Measurements from ENCODE around the gene UBL7. TPM values are rescaled to one million over a fixed set of nuclear protein-coding genes. Genes with fewer than 3 reads are reported as not detected.

Gene UBL7
- total RNA-seq, 1 experiment from 2014 or later, result 65.3 TPM

- ChIA-PET RAD21 (ENCODE audit: low non-redundant PET in 1 of 2, low total read pairs in 2 of 2, uncharacterized antibody in 2 of 2, unreplicated experiment in 2 of 2) (no interaction called here), POLR2A (no interaction called here), CTCF (no interaction called here)
- no peak for DNase-seq (ENCODE audit: low read depth, low spot score)
- Histone ChIP-seq H3K79me2 (ENCODE audit: insufficient read depth, low read length) (no peaks in the 10 kb centered on the region), H3K9ac (ENCODE audit: low read length) (peak overlapping the region; percentile 66), H2AFZ (ENCODE audit: low read depth, low read length, poor library complexity, severe bottlenecking) (no peak overlapping the region), H3K4me3 (replicated peaks in 1 of 2; ENCODE audit: low read depth in 1 of 2, low read length in 2 of 2) (no peak overlapping the region; a peak in 1 of 4 replicates), H3K9me2 (ENCODE audit: insufficient read depth) (no peaks in the 10 kb centered on the region), H3K9me3 (ENCODE audit: control insufficient read depth in 1 of 2, insufficient read depth in 1 of 2, low read depth in 1 of 2, low read length in 2 of 2) (no peaks in the 10 kb centered on the region), H3K27me3 (ENCODE audit: insufficient read depth, low read length) (no peaks in the 10 kb centered on the region), H3K36me3 (ENCODE audit: control insufficient read depth in 1 of 2, insufficient read depth in 2 of 2, low read length in 2 of 2) (no peaks in the 10 kb centered on the region), H3K4me2 (ENCODE audit: low read length) (peak overlapping the region; percentile 75), H4K20me1 (ENCODE audit: insufficient read depth) (no peaks in the 10 kb centered on the region), H3K4me1 (ENCODE audit: control insufficient read depth in 1 of 2, insufficient read depth in 2 of 2, low read length in 2 of 2) (peaks cover 69 to 99% of the 10 kb centered on the region in 2 experiments), H3K27ac (ENCODE audit: low read depth, low read length) (peak overlapping the region; percentile 75; the same call in 1 of the 2 replicates)
- no peak for ATAC-seq
- no TSS peak for BruUV-seq (replicated peaks)
- TF ChIP-seq CTCF (IDR thresholded peaks at IDR 0.05 in 2 of 3, conservative IDR thresholded peaks at IDR 0.05 in 1 of 3; ENCODE audit: borderline replicate concordance in 1 of 3, insufficient read depth in 1 of 3, low read depth in 2 of 3, low read length in 2 of 3) (no peak), EZH2phosphoT487 (IDR thresholded peaks at IDR 0.05; ENCODE audit: borderline replicate concordance) (no peak), ELF1 (IDR thresholded peaks at IDR 0.05; ENCODE audit: borderline replicate concordance, low read depth) (no peak)
- intact Hi-C loops (cut with micrococcal nuclease), result no loop called here
Measured at GRCh38 chr15:74398183-74398582, 62.8 kb downstream of the UBL7 start.

GRCh38 chr15:74397239-74398068 lies 63.5 kb downstream of the UBL7 start:
- Histone ChIP-seq H3K79me2 (ENCODE audit: insufficient read depth, low read length) (no peaks in the 10 kb centered on the region), H3K4me2 (ENCODE audit: low read length) (peak overlapping the region; percentile 75), H3K9ac (ENCODE audit: low read length) (peak overlapping the region; percentile 66), H4K20me1 (ENCODE audit: insufficient read depth) (no peaks in the 10 kb centered on the region), H3K9me2 (ENCODE audit: insufficient read depth) (no peaks in the 10 kb centered on the region), H3K9me3 (ENCODE audit: control insufficient read depth in 1 of 2, insufficient read depth in 1 of 2, low read depth in 1 of 2, low read length in 2 of 2) (no peaks in the 10 kb centered on the region), H3K36me3 (ENCODE audit: control insufficient read depth in 1 of 2, insufficient read depth in 2 of 2, low read length in 2 of 2) (no peaks in the 10 kb centered on the region), H3K4me1 (ENCODE audit: control insufficient read depth in 1 of 2, insufficient read depth in 2 of 2, low read length in 2 of 2) (peaks cover 69 to 98% of the 10 kb centered on the region in 2 experiments), H3K27me3 (ENCODE audit: insufficient read depth, low read length) (no peaks in the 10 kb centered on the region), H2AFZ (ENCODE audit: low read depth, low read length, poor library complexity, severe bottlenecking) (no peak overlapping the region), H3K4me3 (replicated peaks in 1 of 2; ENCODE audit: low read depth in 1 of 2, low read length in 2 of 2) (peak overlapping the region; percentile 18 to 40), H3K27ac (ENCODE audit: low read depth, low read length) (peak overlapping the region; percentile 75)
- DNase-seq (ENCODE audit: low read depth, low spot score) (no peak), ATAC-seq (peak; percentile 23)
- POLR2A ChIA-PET, result interaction anchor here (0.7 to 3.6 kb wide), 6 partner anchors 9 to 26 kb away, joined by 3 to 24 read pairs (median 4); no protein-coding TSS in a partner anchor
- RAD21 ChIA-PET (ENCODE audit: low non-redundant PET in 1 of 2, low total read pairs in 2 of 2, uncharacterized antibody in 2 of 2, unreplicated experiment in 2 of 2), result no interaction called here
- intact Hi-C loops (cut with micrococcal nuclease), result loop anchor here (1.0 kb wide), 1 partner anchor 26 kb away; no protein-coding TSS in a partner anchor
- CTCF ChIA-PET, result interaction anchor here (1.2 kb wide), 1 partner anchor 15 kb away, joined by 4 read pairs; no protein-coding TSS in a partner anchor
- TF ChIP-seq SP1 (IDR thresholded peaks at IDR 0.05; ENCODE audit: low read depth) (no peak), JUND (IDR thresholded peaks at IDR 0.05) (no peak), SRF (IDR thresholded peaks at IDR 0.05; ENCODE audit: low read depth) (no peak), MAX (IDR thresholded peaks at IDR 0.05) (no peak), ELF1 (IDR thresholded peaks at IDR 0.05; ENCODE audit: borderline replicate concordance, low read depth) (no peak), SIN3A (IDR thresholded peaks at IDR 0.05; ENCODE audit: low read depth) (no peak), ZBTB33 (IDR thresholded peaks at IDR 0.05; ENCODE audit: extremely low read depth, insufficient replicate concordance, low read length) (no peak), CBX3 (IDR thresholded peaks at IDR 0.05; ENCODE audit: low read depth) (no peak)
- TSS peak; percentile 96 for BruUV-seq (replicated peaks)
